Effector memory CD4-positive, alpha-beta T cell (primary cell): ENCODE results near the gene IGIP.
A peak's percentile ranks its signal among the peaks of the same experiment; 100 is the strongest.

Experiments
- DNase-seq, 3 donors: peaks; one replicate each; pipeline ENCODE4 v3.0.0-alpha.2; 2020
- H3K27ac ChIP-seq: 2 replicates; pipeline ENCODE4 v1.7.0; 2013; ENCODE audit warnings: mild to moderate bottlenecking, low read length, moderate library complexity; ENCODE audit not compliant: insufficient read depth, poor library complexity, severe bottlenecking
- H3K27me3 ChIP-seq: replicated peaks from 2 replicates; pipeline ENCODE4 v1.7.0; 2013; ENCODE audit warnings: mild to moderate bottlenecking, low read length; ENCODE audit not compliant: insufficient read depth, control insufficient read depth, poor library complexity, severe bottlenecking
- H3K36me3 ChIP-seq: 2 replicates; pipeline ENCODE4 v1.7.0; 2013; ENCODE audit warnings: mild to moderate bottlenecking, low read length, moderate library complexity; ENCODE audit not compliant: control insufficient read depth, insufficient read depth
- H3K4me1 ChIP-seq: 2 replicates; pipeline ENCODE4 v1.7.0; 2013; ENCODE audit warnings: low read length, mild to moderate bottlenecking; ENCODE audit not compliant: control insufficient read depth, insufficient read depth, poor library complexity, severe bottlenecking
- H3K4me3 ChIP-seq: 2 replicates; pipeline ENCODE4 v1.7.0; 2013; ENCODE audit warnings: low read length, low read depth, mild to moderate bottlenecking; ENCODE audit not compliant: insufficient read depth, poor library complexity, severe bottlenecking
- H3K9me3 ChIP-seq: 2 replicates; pipeline ENCODE4 v1.7.0; 2013; ENCODE audit warnings: mild to moderate bottlenecking, low read length, moderate library complexity; ENCODE audit not compliant: control insufficient read depth

IGIP gene

GRCh38 chr5:140162275-140162674 lies 36.5 kb downstream of the IGIP start:
- H3K27me3 ChIP-seq: no peaks in the 10 kb centered on the region
- H3K9me3 ChIP-seq: no peaks in the 10 kb centered on the region
- no peak overlapping the region for H3K4me3 ChIP-seq
- no peaks in the 10 kb centered on the region for H3K36me3 ChIP-seq
- DNase-seq: no peak
- peaks cover 3% of the 10 kb centered on the region for H3K4me1 ChIP-seq
- no peak overlapping the region for H3K27ac ChIP-seq

DNA sequence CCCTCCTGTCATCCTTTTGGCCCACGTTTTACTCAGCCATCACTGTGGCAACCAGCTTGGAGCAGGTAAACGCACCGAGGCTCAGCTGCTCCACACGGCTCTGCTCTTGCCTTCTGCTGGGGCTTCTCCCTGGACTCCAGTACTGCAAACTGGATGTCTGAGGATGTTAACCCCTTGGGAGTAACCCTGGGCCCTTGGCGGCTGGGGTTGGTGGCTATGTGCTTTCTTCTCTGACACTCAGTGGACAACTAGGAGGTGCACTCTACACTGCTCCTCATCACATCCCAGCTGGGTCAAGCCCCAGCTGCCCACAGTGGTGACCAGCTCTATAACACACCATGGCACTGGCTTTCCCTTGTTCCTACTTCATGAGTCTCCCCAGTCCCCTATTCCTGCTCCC lies 37.0 kb downstream of the IGIP start:
- H3K9me3 ChIP-seq: no peaks in the 10 kb centered on the region
- H3K4me1 ChIP-seq: no peaks in the 10 kb centered on the region
- no peak for DNase-seq
- H3K27ac ChIP-seq: no peak overlapping the region
- no peaks in the 10 kb centered on the region for H3K36me3 ChIP-seq
- no peaks in the 10 kb centered on the region for H3K27me3 ChIP-seq
- H3K4me3 ChIP-seq: no peak overlapping the region

DNA sequence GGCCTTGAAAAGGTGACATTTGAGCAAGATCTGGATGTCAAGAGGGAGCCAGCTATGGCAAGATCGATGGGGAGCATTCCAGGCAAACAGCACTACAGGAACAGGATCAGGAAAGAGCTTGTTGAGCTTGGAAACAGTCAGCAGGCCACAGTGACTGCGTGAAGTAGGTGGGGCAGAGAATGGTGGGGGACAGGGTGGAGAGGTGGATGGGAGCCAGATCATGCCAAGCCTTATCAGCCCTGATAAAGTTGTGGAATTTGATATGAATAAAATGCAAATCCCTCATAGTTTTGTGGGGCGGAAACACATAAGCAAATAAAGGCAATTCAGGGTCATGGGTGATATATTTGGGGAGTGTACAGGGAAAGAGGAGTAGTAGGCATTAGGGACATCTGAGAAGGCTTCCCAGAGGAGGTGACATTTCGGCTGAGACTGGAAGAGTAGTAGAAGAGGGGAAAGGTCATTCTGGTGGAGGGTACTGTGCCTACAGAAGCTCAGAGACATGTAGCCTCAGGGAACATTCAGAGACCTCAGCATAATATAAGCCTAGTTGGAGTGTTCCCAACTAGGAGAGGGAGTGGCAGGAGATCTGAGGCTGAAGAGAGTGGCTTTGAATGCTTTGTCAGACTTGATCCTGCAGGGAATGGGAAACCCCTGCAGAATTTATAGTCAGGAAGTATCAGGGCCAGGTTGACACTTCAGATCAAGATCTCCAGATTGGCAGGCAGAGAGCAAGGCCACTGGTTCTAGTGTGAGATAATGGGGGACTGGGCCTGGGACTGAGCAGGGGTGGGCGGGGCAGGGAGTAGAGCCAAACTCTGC lies 39.6 kb downstream of the IGIP start:
- Histone ChIP-seq H3K9me3 (no peaks in the 10 kb centered on the region), H3K27me3 (no peaks in the 10 kb centered on the region), H3K27ac (no peak overlapping the region), H3K4me3 (no peak overlapping the region), H3K4me1 (no peaks in the 10 kb centered on the region), H3K36me3 (no peaks in the 10 kb centered on the region)
- DNase-seq: no peak

- DNase-seq: no peak
- H3K4me3 ChIP-seq: no peak overlapping the region
- H3K27me3 ChIP-seq: no peaks in the 10 kb centered on the region
- no peaks in the 10 kb centered on the region for H3K4me1 ChIP-seq
- H3K9me3 ChIP-seq: no peaks in the 10 kb centered on the region
- no peak overlapping the region for H3K27ac ChIP-seq
- H3K36me3 ChIP-seq: no peaks in the 10 kb centered on the region
Observed at GRCh38 chr5:140165923-140166270, 40.2 kb downstream of the IGIP start.

- Histone ChIP-seq H3K27ac (no peak overlapping the region), H3K36me3 (no peaks in the 10 kb centered on the region), H3K4me3 (no peak overlapping the region), H3K27me3 (no peaks in the 10 kb centered on the region), H3K9me3 (no peaks in the 10 kb centered on the region), H3K4me1 (no peaks in the 10 kb centered on the region)
- no peak for DNase-seq
Observed at GRCh38 chr5:140166911-140167310, 41.2 kb downstream of the IGIP start.

GRCh38 chr5:140168371-140168770 lies 42.6 kb downstream of the IGIP start:
- Histone ChIP-seq H3K36me3 (no peaks in the 10 kb centered on the region), H3K27me3 (no peaks in the 10 kb centered on the region)
- no peak for DNase-seq

GRCh38 chr5:140169410-140169809 lies 43.7 kb downstream of the IGIP start:
- Histone ChIP-seq H3K9me3 (no peaks in the 10 kb centered on the region), H3K4me3 (no peak overlapping the region), H3K27ac (no peak overlapping the region), H3K4me1 (peaks cover under 1% of the 10 kb centered on the region), H3K27me3 (no peaks in the 10 kb centered on the region), H3K36me3 (no peaks in the 10 kb centered on the region)
- no peak for DNase-seq

More at GRCh38 chr5:140168371-140168770, 42.6 kb downstream of the IGIP start:
- Histone ChIP-seq H3K4me3 (no peak overlapping the region), H3K9me3 (no peaks in the 10 kb centered on the region), H3K27ac (no peak overlapping the region), H3K4me1 (no peaks in the 10 kb centered on the region)

DNA sequence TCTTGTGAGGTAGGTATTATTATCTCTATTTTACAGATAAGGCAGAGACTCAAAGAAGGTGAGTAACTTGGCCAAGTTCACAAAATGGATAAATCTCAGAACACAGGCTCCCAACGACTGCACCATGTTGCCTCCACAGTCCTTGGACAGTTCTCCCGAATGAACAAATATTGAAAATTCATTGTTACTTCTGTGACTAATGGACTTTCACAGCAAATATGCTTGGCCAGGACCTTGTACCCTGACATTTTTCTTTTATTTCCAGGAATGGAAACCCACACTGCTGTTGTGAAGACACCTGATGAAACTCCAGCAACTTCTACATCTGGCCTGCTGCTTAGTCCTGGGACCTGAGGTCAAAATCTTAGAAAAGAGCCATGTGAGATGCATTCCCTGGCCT lies 46.7 kb downstream of the IGIP start:
- peaks cover 10% of the 10 kb centered on the region for H3K4me1 ChIP-seq
- H3K36me3 ChIP-seq: no peaks in the 10 kb centered on the region
- H3K4me3 ChIP-seq: no peak overlapping the region
- no peaks in the 10 kb centered on the region for H3K9me3 ChIP-seq
- DNase-seq: no peak
- no peaks in the 10 kb centered on the region for H3K27me3 ChIP-seq
- no peak overlapping the region for H3K27ac ChIP-seq

DNA sequence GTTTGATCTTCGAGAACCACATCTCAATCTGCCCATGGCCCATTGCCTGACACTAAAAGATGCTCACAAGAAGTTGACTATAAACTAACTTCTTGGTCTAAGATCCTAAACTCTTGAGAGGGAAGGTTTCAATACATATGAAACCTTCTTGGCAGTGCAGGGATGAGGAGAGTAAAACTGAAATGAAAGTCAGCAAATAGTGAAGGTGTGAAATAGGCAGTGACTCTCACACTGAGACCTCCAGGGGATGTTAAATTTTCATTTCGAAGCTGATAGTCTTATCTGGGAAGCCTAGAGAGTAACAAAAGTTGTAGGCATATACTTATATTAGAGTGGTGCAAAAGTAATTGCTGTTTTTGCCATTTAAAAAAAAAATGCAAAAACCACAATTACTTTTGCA lies 48.3 kb downstream of the IGIP start:
- Histone ChIP-seq H3K4me3 (no peak overlapping the region), H3K36me3 (no peaks in the 10 kb centered on the region), H3K9me3 (no peaks in the 10 kb centered on the region), H3K27me3 (no peaks in the 10 kb centered on the region), H3K4me1 (peaks cover 10% of the 10 kb centered on the region), H3K27ac (no peak overlapping the region)
- no peak for DNase-seq

DNA sequence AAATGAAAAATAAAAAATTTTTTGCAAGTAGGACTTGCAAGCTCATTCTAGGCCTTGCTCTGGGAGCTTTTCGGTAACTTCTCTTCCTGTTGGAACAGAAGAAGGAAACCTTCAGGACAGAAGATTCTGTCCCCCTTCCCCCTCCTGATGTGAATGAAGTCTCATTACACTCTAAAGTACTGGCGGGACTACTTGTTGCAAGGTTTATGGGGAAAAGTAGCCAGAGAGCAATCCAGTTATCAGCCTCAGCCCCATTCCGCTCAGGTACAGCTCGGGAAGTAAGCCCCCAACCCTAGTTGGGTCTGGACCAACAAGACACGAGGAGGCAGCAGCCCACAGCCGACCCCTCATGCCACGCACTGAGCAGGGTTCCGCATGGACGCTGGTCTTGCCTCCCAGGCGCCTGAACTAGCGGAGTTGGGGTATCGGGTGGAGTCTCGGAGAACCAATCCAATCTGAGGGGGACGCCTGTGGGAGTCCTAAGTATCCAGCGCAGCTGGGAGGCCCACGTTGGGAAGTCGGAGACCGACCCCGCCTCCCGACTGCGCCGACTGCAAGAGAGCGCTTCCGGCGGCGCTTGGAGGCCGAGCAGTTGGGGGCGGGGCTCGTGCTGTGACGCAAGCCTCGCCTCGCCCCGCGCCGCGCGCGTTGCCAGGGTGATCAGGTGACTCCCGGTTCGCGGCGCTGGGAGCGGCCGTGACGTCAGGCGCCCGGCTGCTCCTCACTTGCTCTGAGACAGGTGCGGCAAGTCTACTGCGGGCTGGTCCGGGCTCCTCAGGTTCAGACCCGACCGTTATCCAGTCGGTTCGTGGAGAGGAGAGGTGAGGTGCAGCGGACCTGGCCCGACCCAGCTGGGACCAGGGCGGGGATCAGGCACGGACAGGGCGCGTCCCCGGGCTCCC lies 49.0 kb downstream of the IGIP start, which contains the start of gene CYSTM1:
TSS of gene CYSTM1 (plus strand) at position 724 of the 902 bp plus-strand sequence. CDS start 19,278 bp downstream, outside the sequence.
- H3K27ac ChIP-seq: peak within 1 kb of the TSS; percentile 84
- DNase-seq: peak; percentile 94 to 95 (median 95)

More for the DNA sequence above, 49.0 kb downstream of the IGIP start, which contains the start of gene CYSTM1:
- Histone ChIP-seq H3K27me3 (no peaks in the 10 kb centered on the region), H3K9me3 (no peaks in the 10 kb centered on the region), H3K4me3 (peak within 1 kb of the TSS; percentile 68), H3K36me3 (no peaks in the 10 kb centered on the region), H3K4me1 (peaks cover 10% of the 10 kb centered on the region)
